ENCODE data around the gene MTCP1. TPM values are rescaled to one million over a fixed set of nuclear protein-coding genes. Genes with fewer than 3 reads are reported as not detected.

MTCP1 gene
- total RNA-seq, result 0.86 and 1.4 TPM in 2 replicates

GRCh38 chrX:155070975-155071693 is at the start of gene MTCP1, which contains the start of the genes BRCC3 and CMC4:
MTCP1 (minus strand) TSS chrX:155071136; CDS start chrX:155066010, 5,126 bp downstream.
BRCC3 (plus strand) TSS chrX:155071508; CDS start chrX:155071528, 20 bp downstream.
CMC4 (minus strand) TSS chrX:155071136; CDS start chrX:155064023, 7,113 bp downstream.

GRCh38 chrX:155026727-155027508 is 44.0 kb downstream of the MTCP1 start, which contains the start of gene FUNDC2:
FUNDC2 (plus strand) TSS chrX:155026844; CDS start chrX:155026939, 95 bp downstream.

GRCh38 chrX:155022585-155022984 is 48.4 kb downstream of the MTCP1 start, which contains the start of gene F8:
F8 (minus strand) TSS chrX:155022723; CDS start chrX:155022552, 171 bp downstream.

Other genes starting within 250 kb of the MTCP1 start
- not detected in 2 replicates for gene SMIM9, start 236.5 kb downstream of the MTCP1 start, total RNA-seq
- 8.4 and 9.7 TPM in 2 replicates for gene F8A1, start 184.8 kb downstream of the MTCP1 start, total RNA-seq
- gene F8, start 48.4 kb downstream of the MTCP1 start, total RNA-seq, result 0.86 and 2.3 TPM in 2 replicates
- 55.6 and 70.4 TPM in 2 replicates for gene FUNDC2, start 44.3 kb downstream of the MTCP1 start, total RNA-seq
- 17.6 and 22.7 TPM in 2 replicates for gene CMC4, start within 50 bp of the MTCP1 start, total RNA-seq
- 12.8 and 19.0 TPM in 2 replicates for gene BRCC3, start 372 bp upstream of the MTCP1 start, total RNA-seq
- gene VBP1, start 145.3 kb upstream of the MTCP1 start, total RNA-seq, result 64.0 and 84.7 TPM in 2 replicates
- 0.35 TPM in 1 of 2 replicates, not detected in the other for gene RAB39B, start 193.4 kb upstream of the MTCP1 start, total RNA-seq

Data from myometrial cell (primary cell).